ENCODE results near the gene XPNPEP2. TPM values are rescaled to one million over a fixed set of nuclear protein-coding genes. Genes with fewer than 3 reads are reported as not detected.

The XPNPEP2 gene
- total RNA-seq, 1 experiment from 2014 or later: not detected

GRCh38 chrX:129785160-129785947 lies 46.6 kb downstream of the XPNPEP2 start:
- H3K4me3 Mint-ChIP-seq (ENCODE audit: low read depth, unreplicated experiment): no peak overlapping the region
- H3K27me3 Mint-ChIP-seq (ENCODE audit: unreplicated experiment): peaks cover 16% of the 10 kb centered on the region
- no TSS peak for BruUV-seq (replicated peaks)
- TF ChIP-seq CTCF (IDR thresholded peaks at IDR 0.05; ENCODE audit: unreplicated experiment): no peak
- no peaks in the 10 kb centered on the region for H3K4me1 Mint-ChIP-seq (ENCODE audit: low read depth, unreplicated experiment)
- no peaks in the 10 kb centered on the region for H3K9me3 Mint-ChIP-seq (ENCODE audit: low read depth, unreplicated experiment)
- no peak for DNase-seq
- no peak overlapping the region for H3K27ac Mint-ChIP-seq (ENCODE audit: unreplicated experiment)
- intact Hi-C loops (cut with micrococcal nuclease; ENCODE audit: unreplicated experiment): no loop called here
- CTCF ChIA-PET: no interaction called here
- no peaks in the 10 kb centered on the region for H3K36me3 Mint-ChIP-seq (ENCODE audit: insufficient read depth, unreplicated experiment)

GRCh38 chrX:129786210-129786651 lies 47.5 kb downstream of the XPNPEP2 start:
- no TSS peak for BruUV-seq (replicated peaks)
- CTCF ChIA-PET: no interaction called here
- Mint-ChIP-seq H3K27ac (ENCODE audit: unreplicated experiment) (no peak overlapping the region), H3K4me1 (ENCODE audit: low read depth, unreplicated experiment) (no peaks in the 10 kb centered on the region), H3K36me3 (ENCODE audit: insufficient read depth, unreplicated experiment) (no peaks in the 10 kb centered on the region), H3K27me3 (ENCODE audit: unreplicated experiment) (peaks cover 16% of the 10 kb centered on the region), H3K9me3 (ENCODE audit: low read depth, unreplicated experiment) (no peaks in the 10 kb centered on the region), H3K4me3 (ENCODE audit: low read depth, unreplicated experiment) (no peak overlapping the region)
- TF ChIP-seq CTCF (IDR thresholded peaks at IDR 0.05; ENCODE audit: unreplicated experiment): no peak
- DNase-seq: no peak
- intact Hi-C loops (cut with micrococcal nuclease; ENCODE audit: unreplicated experiment): no loop called here

- H3K9me3 Mint-ChIP-seq (ENCODE audit: low read depth, unreplicated experiment): no peaks in the 10 kb centered on the region
- no TSS peak for BruUV-seq (replicated peaks)
- intact Hi-C loops (cut with micrococcal nuclease; ENCODE audit: unreplicated experiment): no loop called here
- CTCF ChIA-PET: no interaction called here
- no peaks in the 10 kb centered on the region for H3K4me1 Mint-ChIP-seq (ENCODE audit: low read depth, unreplicated experiment)
- DNase-seq: no peak
- no peak overlapping the region for H3K4me3 Mint-ChIP-seq (ENCODE audit: low read depth, unreplicated experiment)
- no peaks in the 10 kb centered on the region for H3K36me3 Mint-ChIP-seq (ENCODE audit: insufficient read depth, unreplicated experiment)
- TF ChIP-seq CTCF (IDR thresholded peaks at IDR 0.05; ENCODE audit: unreplicated experiment): no peak
- H3K27me3 Mint-ChIP-seq (ENCODE audit: unreplicated experiment): peaks cover 14% of the 10 kb centered on the region
- no peak overlapping the region for H3K27ac Mint-ChIP-seq (ENCODE audit: unreplicated experiment)
Measured at GRCh38 chrX:129787336-129788055, 48.7 kb downstream of the XPNPEP2 start.

- intact Hi-C loops (cut with micrococcal nuclease; ENCODE audit: unreplicated experiment): no loop called here
- TF ChIP-seq CTCF (IDR thresholded peaks at IDR 0.05; ENCODE audit: unreplicated experiment): no peak
- H3K9me3 Mint-ChIP-seq (ENCODE audit: low read depth, unreplicated experiment): no peaks in the 10 kb centered on the region
- no peaks in the 10 kb centered on the region for H3K4me1 Mint-ChIP-seq (ENCODE audit: low read depth, unreplicated experiment)
- CTCF ChIA-PET: interaction anchor here (0.7 kb wide), 1 partner anchor 25 kb away, joined by 3 read pairs; no protein-coding TSS in a partner anchor
- H3K36me3 Mint-ChIP-seq (ENCODE audit: insufficient read depth, unreplicated experiment): no peaks in the 10 kb centered on the region
- H3K27me3 Mint-ChIP-seq (ENCODE audit: unreplicated experiment): peaks cover 4% of the 10 kb centered on the region
- no TSS peak for BruUV-seq (replicated peaks)
- H3K27ac Mint-ChIP-seq (ENCODE audit: unreplicated experiment): no peak overlapping the region
- no peak overlapping the region for H3K4me3 Mint-ChIP-seq (ENCODE audit: low read depth, unreplicated experiment)
- no peak for DNase-seq
Measured at GRCh38 chrX:129788527-129788926, 49.7 kb downstream of the XPNPEP2 start.
